Gastroesophageal sphincter (tissue), 4 donors: ENCODE data around the gene CFL1. TPM values are rescaled to one million over a fixed set of nuclear protein-coding genes. Genes with fewer than 3 reads are reported as not detected.
A peak's percentile ranks its signal among the peaks of the same experiment; 100 is the strongest.

ENCODE experiments used
- ATAC-seq: fragments of 150-250 bp; one replicate; pipeline ENCODE4 v1.9.1; 2016; ENCODE audit warnings: mild to moderate bottlenecking, moderate library complexity
- H3K27ac ChIP-seq, 4 donors: fragments of 200-600 bp; sonication (generic) in 3 of 4; 1 replicate in 3 of 4; 2 replicates in 1 of 4; pipeline ENCODE4 v1.5.1; 2016 to 2019
- H3K27me3 ChIP-seq: fragments of 200-600 bp; sonication (generic); one replicate; pipeline ENCODE4 v1.5.1; 2019
- H3K36me3 ChIP-seq, 2 donors: fragments of 200-600 bp; sonication (generic); one replicate each; pipeline ENCODE4 v1.5.1; 2019; ENCODE audit warnings: control low read depth in 1 of 2
- H3K4me1 ChIP-seq, 3 donors: fragments of 200-600 bp; sonication (generic); 1 replicate in 2 of 3; 2 replicates in 1 of 3; pipeline ENCODE4 v1.5.1; 2016 to 2019; ENCODE audit warnings: control low read depth in 2 of 3
- H3K4me3 ChIP-seq, 2 donors: fragments of 200-600 bp; sonication (generic); one replicate each; pipeline ENCODE4 v1.5.1; 2019; ENCODE audit warnings: mild to moderate bottlenecking in 1 of 2, moderate library complexity in 1 of 2
- H3K9me3 ChIP-seq, 3 donors: fragments of 200-600 bp; sonication (generic); one replicate each; pipeline ENCODE4 v1.5.1; 2017 to 2019; ENCODE audit warnings: control low read depth in 2 of 3
- EP300 ChIP-seq: sonication (generic); formaldehyde crosslinking; IDR thresholded peaks from one replicate; pipeline ENCODE4 v1.6.1; 2017; ENCODE audit warnings: antibody characterized with exemption, mild to moderate bottlenecking
- POLR2A ChIP-seq, 2 donors: fragments of 450-650 bp; IDR thresholded peaks; one replicate each; pipeline ENCODE4 v1.6.1; 2017; ENCODE audit warnings: antibody characterized with exemption in 2 of 2, mild to moderate bottlenecking in 2 of 2, moderate library complexity in 1 of 2
- POLR2AphosphoS5 ChIP-seq: sonication (generic); formaldehyde crosslinking; IDR thresholded peaks from one replicate; pipeline ENCODE4 v1.6.1; 2017; ENCODE audit warnings: antibody characterized with exemption
- WGBS, 2 donors: methylation state at CpG; one replicate each; pipeline ENCODE4 v1.1.5; 2018; ENCODE audit warnings: low coverage in 1 of 2; 5-methylcytosine and 5-hydroxymethylcytosine counted together
- total RNA-seq, 4 donors: library from RNA; depleted of rRNA; stranded (reverse); fragments of >200 nt; gene quantifications; one replicate each; pipeline ENCODE4 v1.1.0, GENCODE V29; 2016
- TF ChIP-seq, protein P1 (sequence below), 4 experiments: fragments of 200-600 bp in 2 of 4; fragments of 450-650 bp in 2 of 4; sonication (generic) in 1 of 4; IDR thresholded peaks; one replicate each; pipeline ENCODE4 v1.5.1; 2017 to 2019; ENCODE audit warnings: antibody characterized with exemption in 4 of 4, mild to moderate bottlenecking in 2 of 4, moderate library complexity in 2 of 4

The CFL1 gene
- total RNA-seq, 4 donors from 2014 or later = 559 to 895 (median 639) TPM

GRCh38 chr11:65857500-65857852, 504 bp downstream of the CFL1 start:
- Histone ChIP-seq H3K4me3 (peak overlapping the region; percentile 75 to 95), H3K36me3 (peaks cover 0 to 48% of the 10 kb centered on the region in 2 donors), H3K4me1 (peaks cover 0 to 75% (median 27%) of the 10 kb centered on the region in 3 donors), H3K27me3 (no peaks in the 10 kb centered on the region), H3K9me3 (no peaks in the 10 kb centered on the region), H3K27ac (peak overlapping the region; percentile 77 to 99 (median 94))
- TF ChIP-seq, protein P1, sequence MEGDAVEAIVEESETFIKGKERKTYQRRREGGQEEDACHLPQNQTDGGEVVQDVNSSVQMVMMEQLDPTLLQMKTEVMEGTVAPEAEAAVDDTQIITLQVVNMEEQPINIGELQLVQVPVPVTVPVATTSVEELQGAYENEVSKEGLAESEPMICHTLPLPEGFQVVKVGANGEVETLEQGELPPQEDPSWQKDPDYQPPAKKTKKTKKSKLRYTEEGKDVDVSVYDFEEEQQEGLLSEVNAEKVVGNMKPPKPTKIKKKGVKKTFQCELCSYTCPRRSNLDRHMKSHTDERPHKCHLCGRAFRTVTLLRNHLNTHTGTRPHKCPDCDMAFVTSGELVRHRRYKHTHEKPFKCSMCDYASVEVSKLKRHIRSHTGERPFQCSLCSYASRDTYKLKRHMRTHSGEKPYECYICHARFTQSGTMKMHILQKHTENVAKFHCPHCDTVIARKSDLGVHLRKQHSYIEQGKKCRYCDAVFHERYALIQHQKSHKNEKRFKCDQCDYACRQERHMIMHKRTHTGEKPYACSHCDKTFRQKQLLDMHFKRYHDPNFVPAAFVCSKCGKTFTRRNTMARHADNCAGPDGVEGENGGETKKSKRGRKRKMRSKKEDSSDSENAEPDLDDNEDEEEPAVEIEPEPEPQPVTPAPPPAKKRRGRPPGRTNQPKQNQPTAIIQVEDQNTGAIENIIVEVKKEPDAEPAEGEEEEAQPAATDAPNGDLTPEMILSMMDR (IDR thresholded peaks at IDR 0.05) = no peak
- TF ChIP-seq POLR2AphosphoS5 = no peak
- no peak for TF ChIP-seq POLR2A (IDR thresholded peaks at IDR 0.05)
- TF ChIP-seq EP300 = no peak
- no CpG with 5 or more reads among the region's 49 CpGs for WGBS, 2 donors
- no peak for ATAC-seq

GRCh38 chr11:65856689-65857499, 1.1 kb downstream of the CFL1 start:
- TF ChIP-seq EP300 (no peak), POLR2AphosphoS5 (peak; percentile 85), POLR2A (IDR thresholded peaks at IDR 0.05) (peak; percentile 50 to 59)
- TF ChIP-seq, protein P1 (IDR thresholded peaks at IDR 0.05) = no peak
- 7% methylated on average over 8 of the region's 57 CpGs; no CpG with 5 or more reads in 1 of the 2 donors for WGBS, 2 donors
- no peaks in the 10 kb centered on the region for H3K9me3 ChIP-seq
- peak overlapping the region; percentile 75 to 95 for H3K4me3 ChIP-seq
- peak overlapping the region; percentile 77 to 99 (median 94) for H3K27ac ChIP-seq
- peaks cover 0 to 75% (median 22%) of the 10 kb centered on the region in 3 donors for H3K4me1 ChIP-seq
- H3K27me3 ChIP-seq = no peaks in the 10 kb centered on the region
- ATAC-seq = peak; percentile 53
- H3K36me3 ChIP-seq = peaks cover 0 to 48% of the 10 kb centered on the region in 2 donors

- TF ChIP-seq POLR2AphosphoS5 (no peak), EP300 (no peak), POLR2A (IDR thresholded peaks at IDR 0.05) (no peak)
- TF ChIP-seq, protein P1 (IDR thresholded peaks at IDR 0.05) = no peak
- no peaks in the 10 kb centered on the region for H3K27me3 ChIP-seq
- WGBS, 2 donors = 52% methylated on average over 9 of the region's 15 CpGs; no CpG with 5 or more reads in 1 of the 2 donors
- H3K36me3 ChIP-seq = peaks cover 0 to 55% of the 10 kb centered on the region in 2 donors
- peak overlapping the region in 1 of 2 donors; percentile 95 for H3K4me3 ChIP-seq
- H3K27ac ChIP-seq = peak overlapping the region in 2 of 4 donors; percentile 90 to 99
- no peak for ATAC-seq
- peaks cover 0 to 68% (median 13%) of the 10 kb centered on the region in 3 donors for H3K4me1 ChIP-seq
- H3K9me3 ChIP-seq = peaks cover 0 to 8% (median 0%) of the 10 kb centered on the region in 3 donors
Observed at GRCh38 chr11:65855927-65856363, 2.0 kb downstream of the CFL1 start.

GRCh38 chr11:65854852-65855837, 2.8 kb downstream of the CFL1 start:
- Histone ChIP-seq H3K9me3 (peaks cover 0 to 10% (median 0%) of the 10 kb centered on the region in 3 donors), H3K27ac (no peak overlapping the region)
- 42 to 55% methylated on average over 3 to 6 of the region's 15 CpGs for WGBS, 2 donors

More at GRCh38 chr11:65854852-65855837, 2.8 kb downstream of the CFL1 start:
- H3K36me3 ChIP-seq = peaks cover 0 to 60% of the 10 kb centered on the region in 2 donors
- ATAC-seq = no peak
- TF ChIP-seq, protein P1 (IDR thresholded peaks at IDR 0.05) = no peak
- TF ChIP-seq EP300 (no peak), POLR2A (IDR thresholded peaks at IDR 0.05) (no peak), POLR2AphosphoS5 (no peak)
- no peaks in the 10 kb centered on the region for H3K27me3 ChIP-seq
- H3K4me3 ChIP-seq = no peak overlapping the region
- peaks cover 0 to 67% (median 13%) of the 10 kb centered on the region in 3 donors for H3K4me1 ChIP-seq
